Endodermal cell (in vitro differentiated cells): ENCODE results near the gene TTC8. TPM values are rescaled to one million over a fixed set of nuclear protein-coding genes. Genes with fewer than 3 reads are reported as not detected.
A peak's percentile ranks its signal among the peaks of the same experiment; 100 is the strongest.
"Not testable (repeated sequence)": the region's sequence is repeated elsewhere in the genome, so short reads cannot be mapped to it uniquely, and the experiment has no call there.

Source experiments
- DNase-seq: peaks from one replicate; pipeline ENCODE4 v3.0.0-alpha.2; 2017
- H3K27ac ChIP-seq: 2 replicates; pipeline ENCODE4 v1.5.1; 2013; ENCODE audit warnings: mild to moderate bottlenecking, low read depth, low read length, moderate library complexity
- H3K27me3 ChIP-seq: 2 replicates; pipeline ENCODE4 v1.6.1; 2013; ENCODE audit warnings: mild to moderate bottlenecking, low read length, moderate library complexity; ENCODE audit not compliant: insufficient read depth, control insufficient read depth, poor library complexity, severe bottlenecking
- H3K36me3 ChIP-seq: 2 replicates; pipeline ENCODE4 v1.7.0; 2013; ENCODE audit warnings: mild to moderate bottlenecking, low read length, moderate library complexity; ENCODE audit not compliant: control insufficient read depth, insufficient read depth
- H3K4me1 ChIP-seq: one replicate; pipeline ENCODE4 v1.7.0; 2013; ENCODE audit warnings: low read length; ENCODE audit not compliant: control insufficient read depth, insufficient read depth
- H3K4me3 ChIP-seq: 2 replicates; pipeline ENCODE4 v1.5.1; 2013; ENCODE audit warnings: mild to moderate bottlenecking, low read length, moderate library complexity
- H3K9ac ChIP-seq: 2 replicates; pipeline ENCODE4 v1.6.1; 2013; ENCODE audit warnings: mild to moderate bottlenecking, low read length, moderate library complexity; ENCODE audit not compliant: poor library complexity, severe bottlenecking; ENCODE audit errors: extremely low read depth
- H3K9me3 ChIP-seq: 2 replicates; pipeline ENCODE4 v1.6.1; 2013; ENCODE audit warnings: mild to moderate bottlenecking, low read length, moderate library complexity; ENCODE audit not compliant: control insufficient read depth
- H3K27ac Mint-ChIP-seq: 2 replicates; pipeline ENCODE4 v1.8.0; 2020; ENCODE audit warnings: mixed read lengths
- H3K27me3 Mint-ChIP-seq: 2 replicates; pipeline ENCODE4 v1.8.0; 2021; ENCODE audit warnings: mild to moderate bottlenecking, mixed read lengths; ENCODE audit not compliant: insufficient read depth
- H3K36me3 Mint-ChIP-seq: 2 replicates; pipeline ENCODE4 v1.8.0; 2020; ENCODE audit warnings: low read depth, mixed read lengths
- H3K4me1 Mint-ChIP-seq: 2 replicates; pipeline ENCODE4 v1.8.0; 2020; ENCODE audit warnings: mixed read lengths
- H3K4me3 Mint-ChIP-seq: 2 replicates; pipeline ENCODE4 v1.8.0; 2020; ENCODE audit warnings: mild to moderate bottlenecking, moderate library complexity, mixed read lengths
- H3K9me3 Mint-ChIP-seq: 2 replicates; pipeline ENCODE4 v1.8.0; 2020; ENCODE audit warnings: mild to moderate bottlenecking, mixed read lengths
- CTCF ChIP-seq: fragments of 200-600 bp; sonication (generic); conservative IDR thresholded peaks from 2 replicates; pipeline ENCODE4 v1.5.0; 2021; ENCODE audit warnings: antibody characterized with exemption, mild to moderate bottlenecking
- WGBS, 2 experiments: methylation state at CpG; one replicate each; pipeline versions ENCODE4 v1.1.5 to v1.1.7; 2013; ENCODE audit warnings: missing lambda C conversion rate in 2 of 2, mixed read lengths in 1 of 2; ENCODE audit not compliant: insufficient coverage in 1 of 2, insufficient read length in 1 of 2; 5-methylcytosine and 5-hydroxymethylcytosine counted together
- total RNA-seq, 2 donors: library from RNA; stranded (reverse); fragmentation: NEBNext Ultra II Directional in 1 of 2; extraction: Animal tissue kit (Norgen Biotek cat#: 25700) in 1 of 2; gene quantifications; 2 replicates in 1 of 2; 3 replicates in 1 of 2; pipeline ENCODE4 v1.2.1, GENCODE V29; 2021

Gene TTC8
- total RNA-seq, 2 donors from 2014 or later, result 25.6 to 33.4 TPM

GRCh38 chr14:88786715-88787114 is 37.7 kb upstream of the TTC8 start:
- Mint-ChIP-seq H3K36me3 (peaks cover 6% of the 10 kb centered on the region), H3K4me3 (no peak overlapping the region), H3K27me3 (peaks cover 38% of the 10 kb centered on the region), H3K9me3 (peaks cover 47% of the 10 kb centered on the region), H3K27ac (no peak overlapping the region), H3K4me1 (peaks cover 3% of the 10 kb centered on the region)
- Histone ChIP-seq H3K9ac (no peak overlapping the region), H3K4me1 (no peaks in the 10 kb centered on the region), H3K9me3 (peaks cover 49% of the 10 kb centered on the region), H3K27ac (no peak overlapping the region), H3K27me3 (peaks cover 35% of the 10 kb centered on the region), H3K36me3 (no peaks in the 10 kb centered on the region), H3K4me3 (peak overlapping the region; percentile 17)
- 90 to 95% methylated on average over 4 of the region's 4 CpGs for WGBS, 2 experiments
- no peak for TF ChIP-seq CTCF
- no peak for DNase-seq

GRCh38 chr14:88789573-88789972 is 34.9 kb upstream of the TTC8 start:
- not testable (repeated sequence) for H3K4me1 Mint-ChIP-seq, H3K36me3 ChIP-seq, DNase-seq, H3K27ac ChIP-seq, H3K4me1 ChIP-seq, H3K9ac ChIP-seq, H3K36me3 Mint-ChIP-seq, H3K4me3 ChIP-seq, H3K27ac Mint-ChIP-seq, H3K4me3 Mint-ChIP-seq
- Mint-ChIP-seq H3K27me3 (peaks cover 60% of the 10 kb centered on the region), H3K9me3 (peaks cover 19% of the 10 kb centered on the region)
- peaks cover 53% of the 10 kb centered on the region for H3K27me3 ChIP-seq
- peaks cover 22% of the 10 kb centered on the region for H3K9me3 ChIP-seq

GRCh38 chr14:88790501-88791251 is 33.8 kb upstream of the TTC8 start:
- H3K27ac Mint-ChIP-seq, result no peak overlapping the region
- H3K27me3 Mint-ChIP-seq, result peaks cover 64% of the 10 kb centered on the region
- H3K27ac ChIP-seq, result no peak overlapping the region

More at GRCh38 chr14:88790501-88791251, 33.8 kb upstream of the TTC8 start:
- H3K4me1 Mint-ChIP-seq, result peaks cover 6% of the 10 kb centered on the region
- Histone ChIP-seq H3K4me1 (no peaks in the 10 kb centered on the region), H3K4me3 (peak overlapping the region; percentile 87), H3K27me3 (peaks cover 53% of the 10 kb centered on the region), H3K9me3 (peaks cover 15% of the 10 kb centered on the region), H3K36me3 (no peaks in the 10 kb centered on the region), H3K9ac (no peak overlapping the region)
- no peak for TF ChIP-seq CTCF
- peaks cover 11% of the 10 kb centered on the region for H3K9me3 Mint-ChIP-seq
- H3K4me3 Mint-ChIP-seq, result no peak overlapping the region
- WGBS, 2 experiments, result 87 to 90% methylated on average over 4 to 5 of the region's 5 CpGs
- DNase-seq, result no peak
- H3K36me3 Mint-ChIP-seq, result no peaks in the 10 kb centered on the region
